K562 (cell line): ENCODE data around the gene OR2V2. TPM values are rescaled to one million over a fixed set of nuclear protein-coding genes. Genes with fewer than 3 reads are reported as not detected.

Experiments
- CBX2 ChIP-seq: fragments of 200-600 bp; sonication (generic); IDR thresholded peaks from one replicate; pipeline ENCODE4 v1.6.1; 2012; ENCODE audit warnings: mild to moderate bottlenecking, low read length, inconsistent platforms; ENCODE audit not compliant: insufficient read depth, poor library complexity, severe bottlenecking
- HLTF ChIP-seq: fragments of 450-650 bp; IDR thresholded peaks from 2 replicates; pipeline ENCODE4 v1.6.1; 2016
- MYC ChIP-seq, 2 experiments: fragments of 250-450 bp in 1 of 2; sonication (Bioruptor Pico) in 1 of 2; IDR thresholded peaks; 2 replicates each; pipeline versions ENCODE4 v1.5.1 to v1.6.1; 2012 to 2021; ENCODE audit warnings: low read depth in 2 of 2, borderline replicate concordance in 1 of 2, improper control_type of control experiment in 1 of 2, low read length in 1 of 2, mild to moderate bottlenecking in 1 of 2, moderate library complexity in 1 of 2
- PTRF ChIP-seq: fragments of 450-650 bp; IDR thresholded peaks from 2 replicates; pipeline ENCODE4 v1.6.1; 2016; ENCODE audit warnings: mild to moderate bottlenecking, missing genetic modification characterization, missing compliant biosample characterization
- PTTG1 ChIP-seq: fragments of 450-650 bp; IDR thresholded peaks from 2 replicates; pipeline ENCODE4 v1.6.1; 2016; ENCODE audit warnings: low read depth, mild to moderate bottlenecking, missing genetic modification characterization, missing compliant biosample characterization
- SAFB ChIP-seq: fragments of 200-400 bp; formaldehyde crosslinking; IDR thresholded peaks from 2 replicates; pipeline ENCODE4 v1.6.1; 2017; ENCODE audit warnings: low read depth, low read length, borderline replicate concordance
- SNIP1 ChIP-seq: fragments of 450-650 bp; IDR thresholded peaks from 2 replicates; pipeline ENCODE4 v1.7.1; 2017; ENCODE audit warnings: low read depth, mild to moderate bottlenecking
- ZNF551 ChIP-seq: fragments of 250-450 bp; sonication (Bioruptor Pico); IDR thresholded peaks from 2 replicates; pipeline ENCODE4 v1.5.0; 2021; ENCODE audit warnings: mild to moderate bottlenecking, moderate library complexity
- polyA plus RNA-seq, 8 experiments: library from polyadenylated mRNA; depleted of rRNA in 4 of 8; stranded (reverse) in 5 of 8; unstranded in 3 of 8; fragments of >200 nt; fragmentation: Nextera tagmentation in 2 of 8; fragmentation: Illumina TruSeq in 1 of 8; extraction: Ambion mirVana in 2 of 8; extraction: Trizol in 1 of 8; gene quantifications; 2 replicates each; pipeline versions ENCODE4 v1.2.1 to v1.2.3, GENCODE V29; 2011 to 2014; ENCODE audit warnings: inconsistent platforms in 1 of 8, missing spikeins in 1 of 8
- total RNA-seq, 7 experiments: library from RNA; depleted of rRNA in 6 of 7; stranded (reverse); fragments of >200 nt in 6 of 7; fragmentation: Illumina TruSeq in 2 of 7; extraction: Trizol in 2 of 7; gene quantifications; 2 replicates each; pipeline versions ENCODE4 v1.2.1 to v1.2.3, GENCODE V29; 2011 to 2021; ENCODE audit warnings: low replicate concordance in 1 of 7
- TF ChIP-seq, protein P1 (sequence below): sonication (generic); formaldehyde crosslinking; IDR thresholded peaks from 2 replicates; pipeline ENCODE4 v1.8.0; 2022; ENCODE audit warnings: missing genetic modification reagents, mild to moderate bottlenecking, borderline replicate concordance
- TF ChIP-seq, protein P2 (sequence below): fragments of 450-650 bp; IDR thresholded peaks from 2 replicates; pipeline ENCODE4 v1.6.1; 2016; ENCODE audit warnings: missing biosample characterization, missing genetic modification characterization
- TF ChIP-seq, protein P3 (sequence below): sonication (generic); formaldehyde crosslinking; IDR thresholded peaks from 2 replicates; pipeline ENCODE4 v1.8.1; 2022; ENCODE audit warnings: missing genetic modification reagents
- TF ChIP-seq, protein P4 (sequence below): fragments of 250-450 bp; sonication (Bioruptor Pico); IDR thresholded peaks from 2 replicates; pipeline ENCODE4 v1.4.0; 2020; ENCODE audit warnings: mild to moderate bottlenecking, moderate library complexity
- TF ChIP-seq, protein P5 (sequence below): fragments of 250-450 bp; sonication (Bioruptor Pico); IDR thresholded peaks from 2 replicates; pipeline ENCODE4 v1.5.0; 2022; ENCODE audit warnings: mild to moderate bottlenecking
- TF ChIP-seq, protein P6 (sequence below): sonication (generic); formaldehyde crosslinking; IDR thresholded peaks from 2 replicates; pipeline ENCODE4 v1.8.1; 2023; ENCODE audit warnings: mild to moderate bottlenecking, missing genetic modification reagents

OR2V2 gene
- total and polyA plus RNA-seq, 9 of the 15 experiments (the other 6 are each of a cell fraction or from before 2014, with no cell fraction given), result 0.01 TPM; not detected in 8

DNA sequence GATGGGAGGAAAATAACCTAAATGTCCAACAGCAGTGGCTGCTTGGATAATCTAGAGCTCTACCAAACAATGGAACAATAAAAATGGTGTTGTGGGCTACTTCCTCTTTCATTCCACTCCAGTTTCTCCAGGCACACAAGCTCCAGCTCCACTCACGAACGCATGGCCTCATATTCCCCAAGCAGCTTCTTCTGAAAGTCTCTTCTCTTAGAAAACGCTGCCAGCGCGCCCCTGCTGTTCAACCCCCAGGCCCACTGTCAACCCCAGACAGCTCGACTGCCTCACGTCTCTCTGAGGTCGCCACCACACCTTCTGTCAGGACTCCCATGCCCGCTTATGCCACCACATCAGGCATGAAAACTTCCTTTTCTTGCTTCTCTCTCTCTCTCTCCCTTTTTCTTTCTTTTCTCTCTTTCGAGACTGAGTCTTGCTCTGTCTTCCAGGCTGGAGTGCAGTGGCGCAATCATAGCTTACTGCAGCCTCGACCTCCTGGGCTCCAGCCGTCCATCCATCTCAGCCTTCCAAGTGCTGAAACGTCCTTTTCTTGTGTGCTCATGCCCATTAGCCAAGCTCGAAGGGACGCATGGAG lies 16.2 kb downstream of the OR2V2 start (continued):
- TF ChIP-seq, protein P1, sequence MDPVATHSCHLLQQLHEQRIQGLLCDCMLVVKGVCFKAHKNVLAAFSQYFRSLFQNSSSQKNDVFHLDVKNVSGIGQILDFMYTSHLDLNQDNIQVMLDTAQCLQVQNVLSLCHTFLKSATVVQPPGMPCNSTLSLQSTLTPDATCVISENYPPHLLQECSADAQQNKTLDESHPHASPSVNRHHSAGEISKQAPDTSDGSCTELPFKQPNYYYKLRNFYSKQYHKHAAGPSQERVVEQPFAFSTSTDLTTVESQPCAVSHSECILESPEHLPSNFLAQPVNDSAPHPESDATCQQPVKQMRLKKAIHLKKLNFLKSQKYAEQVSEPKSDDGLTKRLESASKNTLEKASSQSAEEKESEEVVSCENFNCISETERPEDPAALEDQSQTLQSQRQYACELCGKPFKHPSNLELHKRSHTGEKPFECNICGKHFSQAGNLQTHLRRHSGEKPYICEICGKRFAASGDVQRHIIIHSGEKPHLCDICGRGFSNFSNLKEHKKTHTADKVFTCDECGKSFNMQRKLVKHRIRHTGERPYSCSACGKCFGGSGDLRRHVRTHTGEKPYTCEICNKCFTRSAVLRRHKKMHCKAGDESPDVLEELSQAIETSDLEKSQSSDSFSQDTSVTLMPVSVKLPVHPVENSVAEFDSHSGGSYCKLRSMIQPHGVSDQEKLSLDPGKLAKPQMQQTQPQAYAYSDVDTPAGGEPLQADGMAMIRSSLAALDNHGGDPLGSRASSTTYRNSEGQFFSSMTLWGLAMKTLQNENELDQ (CRISPR knock-in tag), result no peak
- TF ChIP-seq CBX2, result no peak
- TF ChIP-seq ZNF551 (CRISPR knock-in tag), result no peak
- TF ChIP-seq, protein P2, sequence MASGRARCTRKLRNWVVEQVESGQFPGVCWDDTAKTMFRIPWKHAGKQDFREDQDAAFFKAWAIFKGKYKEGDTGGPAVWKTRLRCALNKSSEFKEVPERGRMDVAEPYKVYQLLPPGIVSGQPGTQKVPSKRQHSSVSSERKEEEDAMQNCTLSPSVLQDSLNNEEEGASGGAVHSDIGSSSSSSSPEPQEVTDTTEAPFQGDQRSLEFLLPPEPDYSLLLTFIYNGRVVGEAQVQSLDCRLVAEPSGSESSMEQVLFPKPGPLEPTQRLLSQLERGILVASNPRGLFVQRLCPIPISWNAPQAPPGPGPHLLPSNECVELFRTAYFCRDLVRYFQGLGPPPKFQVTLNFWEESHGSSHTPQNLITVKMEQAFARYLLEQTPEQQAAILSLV, result no peak
- TF ChIP-seq, protein P3, sequence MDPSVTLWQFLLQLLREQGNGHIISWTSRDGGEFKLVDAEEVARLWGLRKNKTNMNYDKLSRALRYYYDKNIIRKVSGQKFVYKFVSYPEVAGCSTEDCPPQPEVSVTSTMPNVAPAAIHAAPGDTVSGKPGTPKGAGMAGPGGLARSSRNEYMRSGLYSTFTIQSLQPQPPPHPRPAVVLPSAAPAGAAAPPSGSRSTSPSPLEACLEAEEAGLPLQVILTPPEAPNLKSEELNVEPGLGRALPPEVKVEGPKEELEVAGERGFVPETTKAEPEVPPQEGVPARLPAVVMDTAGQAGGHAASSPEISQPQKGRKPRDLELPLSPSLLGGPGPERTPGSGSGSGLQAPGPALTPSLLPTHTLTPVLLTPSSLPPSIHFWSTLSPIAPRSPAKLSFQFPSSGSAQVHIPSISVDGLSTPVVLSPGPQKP (CRISPR knock-in tag), result no peak
- TF ChIP-seq, protein P4, sequence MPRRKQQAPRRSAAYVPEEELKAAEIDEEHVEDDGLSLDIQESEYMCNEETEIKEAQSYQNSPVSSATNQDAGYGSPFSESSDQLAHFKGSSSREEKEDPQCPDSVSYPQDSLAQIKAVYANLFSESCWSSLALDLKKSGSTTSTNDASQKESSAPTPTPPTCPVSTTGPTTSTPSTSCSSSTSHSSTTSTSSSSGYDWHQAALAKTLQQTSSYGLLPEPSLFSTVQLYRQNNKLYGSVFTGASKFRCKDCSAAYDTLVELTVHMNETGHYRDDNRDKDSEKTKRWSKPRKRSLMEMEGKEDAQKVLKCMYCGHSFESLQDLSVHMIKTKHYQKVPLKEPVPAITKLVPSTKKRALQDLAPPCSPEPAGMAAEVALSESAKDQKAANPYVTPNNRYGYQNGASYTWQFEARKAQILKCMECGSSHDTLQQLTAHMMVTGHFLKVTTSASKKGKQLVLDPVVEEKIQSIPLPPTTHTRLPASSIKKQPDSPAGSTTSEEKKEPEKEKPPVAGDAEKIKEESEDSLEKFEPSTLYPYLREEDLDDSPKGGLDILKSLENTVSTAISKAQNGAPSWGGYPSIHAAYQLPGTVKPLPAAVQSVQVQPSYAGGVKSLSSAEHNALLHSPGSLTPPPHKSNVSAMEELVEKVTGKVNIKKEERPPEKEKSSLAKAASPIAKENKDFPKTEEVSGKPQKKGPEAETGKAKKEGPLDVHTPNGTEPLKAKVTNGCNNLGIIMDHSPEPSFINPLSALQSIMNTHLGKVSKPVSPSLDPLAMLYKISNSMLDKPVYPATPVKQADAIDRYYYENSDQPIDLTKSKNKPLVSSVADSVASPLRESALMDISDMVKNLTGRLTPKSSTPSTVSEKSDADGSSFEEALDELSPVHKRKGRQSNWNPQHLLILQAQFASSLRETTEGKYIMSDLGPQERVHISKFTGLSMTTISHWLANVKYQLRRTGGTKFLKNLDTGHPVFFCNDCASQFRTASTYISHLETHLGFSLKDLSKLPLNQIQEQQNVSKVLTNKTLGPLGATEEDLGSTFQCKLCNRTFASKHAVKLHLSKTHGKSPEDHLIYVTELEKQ, result no peak
- TF ChIP-seq, protein P5, sequence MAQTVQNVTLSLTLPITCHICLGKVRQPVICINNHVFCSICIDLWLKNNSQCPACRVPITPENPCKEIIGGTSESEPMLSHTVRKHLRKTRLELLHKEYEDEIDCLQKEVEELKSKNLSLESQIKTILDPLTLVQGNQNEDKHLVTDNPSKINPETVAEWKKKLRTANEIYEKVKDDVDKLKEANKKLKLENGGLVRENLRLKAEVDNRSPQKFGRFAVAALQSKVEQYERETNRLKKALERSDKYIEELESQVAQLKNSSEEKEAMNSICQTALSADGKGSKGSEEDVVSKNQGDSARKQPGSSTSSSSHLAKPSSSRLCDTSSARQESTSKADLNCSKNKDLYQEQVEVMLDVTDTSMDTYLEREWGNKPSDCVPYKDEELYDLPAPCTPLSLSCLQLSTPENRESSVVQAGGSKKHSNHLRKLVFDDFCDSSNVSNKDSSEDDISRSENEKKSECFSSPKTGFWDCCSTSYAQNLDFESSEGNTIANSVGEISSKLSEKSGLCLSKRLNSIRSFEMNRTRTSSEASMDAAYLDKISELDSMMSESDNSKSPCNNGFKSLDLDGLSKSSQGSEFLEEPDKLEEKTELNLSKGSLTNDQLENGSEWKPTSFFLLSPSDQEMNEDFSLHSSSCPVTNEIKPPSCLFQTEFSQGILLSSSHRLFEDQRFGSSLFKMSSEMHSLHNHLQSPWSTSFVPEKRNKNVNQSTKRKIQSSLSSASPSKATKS, result no peak
- TF ChIP-seq, protein P6, sequence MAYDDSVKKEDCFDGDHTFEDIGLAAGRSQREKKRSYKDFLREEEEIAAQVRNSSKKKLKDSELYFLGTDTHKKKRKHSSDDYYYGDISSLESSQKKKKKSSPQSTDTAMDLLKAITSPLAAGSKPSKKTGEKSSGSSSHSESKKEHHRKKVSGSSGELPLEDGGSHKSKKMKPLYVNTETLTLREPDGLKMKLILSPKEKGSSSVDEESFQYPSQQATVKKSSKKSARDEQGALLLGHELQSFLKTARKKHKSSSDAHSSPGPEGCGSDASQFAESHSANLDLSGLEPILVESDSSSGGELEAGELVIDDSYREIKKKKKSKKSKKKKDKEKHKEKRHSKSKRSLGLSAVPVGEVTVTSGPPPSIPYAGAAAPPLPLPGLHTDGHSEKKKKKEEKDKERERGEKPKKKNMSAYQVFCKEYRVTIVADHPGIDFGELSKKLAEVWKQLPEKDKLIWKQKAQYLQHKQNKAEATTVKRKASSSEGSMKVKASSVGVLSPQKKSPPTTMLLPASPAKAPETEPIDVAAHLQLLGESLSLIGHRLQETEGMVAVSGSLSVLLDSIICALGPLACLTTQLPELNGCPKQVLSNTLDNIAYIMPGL (CRISPR knock-in tag), result 0 out of 2 replicates have a peak, but pooled peaks have one; percentile 33
- TF ChIP-seq MYC (IDR thresholded peaks at IDR 0.05; ENCODE audit: low read depth, low read length), result peak; percentile 59; the same call in 1 of the 2 replicates
- no peak for TF ChIP-seq MYC (CRISPR knock-in tag; IDR thresholded peaks at IDR 0.05; ENCODE audit: borderline replicate concordance, low read depth)
- no peak for TF ChIP-seq SAFB
- TF ChIP-seq PTRF (tag), result no peak
- TF ChIP-seq SNIP1, result no peak
- peak; percentile 78; the same call in 1 of the 2 replicates for TF ChIP-seq HLTF
- no peak for TF ChIP-seq PTTG1 (tag)
